GM19023 (cell line): ENCODE results near the gene ZNF304.

ENCODE experiments used
- ATAC-seq: cut with Tn5 transposase; IDR thresholded peaks from one replicate; pipeline ENCODE4 v1.9.1; 2021; ENCODE audit warnings: mild to moderate bottlenecking, moderate library complexity; ENCODE audit not compliant: unreplicated experiment

ZNF304 gene

DNA sequence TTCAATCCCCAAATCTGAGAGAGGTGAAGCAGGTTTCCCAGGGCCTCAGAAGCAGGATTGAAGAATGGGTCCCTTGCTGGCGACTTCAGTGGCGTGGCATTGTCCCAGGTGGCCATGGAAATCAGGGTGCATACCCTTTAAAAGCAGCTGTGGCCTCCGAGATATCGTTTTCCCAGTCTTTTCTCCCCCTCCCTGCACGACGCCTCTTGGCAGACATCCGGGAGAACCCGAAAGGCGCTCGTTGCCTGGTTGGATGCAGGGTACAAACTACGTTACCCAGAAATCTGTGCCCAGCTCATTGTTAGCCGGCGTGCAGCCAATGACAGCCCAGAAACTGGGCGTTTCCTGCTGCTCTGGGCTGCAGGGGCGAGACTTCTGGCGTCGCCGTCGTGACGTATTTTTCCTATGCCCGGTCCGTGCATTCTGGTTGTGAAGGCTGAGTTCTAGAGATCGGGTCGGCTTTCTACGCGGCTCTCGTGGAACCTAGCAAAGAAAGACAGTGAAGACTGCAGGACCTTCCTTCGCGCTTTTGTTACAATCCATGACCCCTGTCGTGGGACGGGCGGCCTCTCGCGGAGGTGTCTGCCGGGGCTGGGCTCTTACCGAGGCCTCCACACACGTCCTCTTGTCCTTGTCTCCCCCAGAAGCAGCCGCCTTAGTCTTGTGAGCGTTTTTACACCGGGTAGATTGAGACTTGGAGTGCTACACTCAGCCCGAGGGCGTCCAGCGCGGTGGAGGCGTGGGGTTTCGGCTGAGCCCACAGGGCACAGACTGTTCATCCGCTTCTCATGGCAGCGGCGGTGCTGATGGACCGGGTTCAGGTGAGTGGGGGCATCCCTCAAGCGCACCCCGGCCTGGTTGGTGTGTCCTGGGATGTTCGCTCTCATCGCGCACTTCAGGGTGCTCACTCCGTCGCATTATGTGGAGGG, at the start of gene ZNF304:
TSS of gene ZNF304 (plus strand) at position 395 of the 929 bp plus-strand sequence. CDS start at position 789, 394 bp downstream.
- ATAC-seq: peak; percentile 97

DNA sequence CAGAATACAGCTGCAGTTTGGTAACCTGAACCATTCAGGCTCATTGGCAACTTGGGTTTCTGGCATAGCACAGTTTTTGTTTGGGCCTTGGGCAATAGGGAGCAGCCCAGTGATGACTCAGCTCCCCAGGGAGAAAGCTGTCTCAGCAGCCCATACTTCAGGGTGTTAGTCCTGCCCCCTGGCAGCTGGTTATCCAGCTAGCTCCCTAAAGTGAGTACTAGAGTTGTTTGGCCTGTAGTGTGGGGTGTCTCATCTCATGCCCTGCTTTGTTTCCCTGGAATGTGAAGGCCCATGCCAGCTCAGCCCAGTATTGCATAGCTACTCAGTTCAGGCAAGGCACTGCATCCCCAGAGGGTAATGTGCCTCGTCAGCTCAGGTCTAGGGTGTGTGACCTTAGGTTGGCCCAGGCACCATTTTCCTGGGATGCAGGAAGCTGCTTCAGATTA, 49.0 kb upstream of the ZNF304 start:
- no peak for ATAC-seq

GRCh38 chr19:57302727-57303401, 48.2 kb upstream of the ZNF304 start:
- no peak for ATAC-seq

- ATAC-seq: no peak
Measured at GRCh38 chr19:57305056-57305455, 46.0 kb upstream of the ZNF304 start.

DNA sequence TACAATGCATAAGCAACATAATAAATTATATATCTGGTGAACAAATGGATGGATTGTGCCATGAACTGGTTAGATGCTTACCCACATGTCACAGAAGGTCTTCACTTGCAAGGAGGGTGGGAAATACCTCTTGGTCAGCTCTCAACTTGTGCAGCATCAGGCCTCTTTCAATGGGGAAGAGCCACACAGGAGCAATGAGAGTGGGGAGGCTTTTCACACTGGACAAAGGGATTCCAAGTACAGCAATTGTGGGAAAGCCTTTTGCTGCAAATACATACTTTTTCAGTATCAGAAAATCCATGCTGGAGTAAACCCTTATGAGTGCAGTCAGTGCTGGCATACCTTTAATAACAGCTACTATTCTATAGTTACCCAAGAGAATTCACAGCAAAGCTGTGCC, 42.6 kb upstream of the ZNF304 start:
- ATAC-seq: no peak

DNA sequence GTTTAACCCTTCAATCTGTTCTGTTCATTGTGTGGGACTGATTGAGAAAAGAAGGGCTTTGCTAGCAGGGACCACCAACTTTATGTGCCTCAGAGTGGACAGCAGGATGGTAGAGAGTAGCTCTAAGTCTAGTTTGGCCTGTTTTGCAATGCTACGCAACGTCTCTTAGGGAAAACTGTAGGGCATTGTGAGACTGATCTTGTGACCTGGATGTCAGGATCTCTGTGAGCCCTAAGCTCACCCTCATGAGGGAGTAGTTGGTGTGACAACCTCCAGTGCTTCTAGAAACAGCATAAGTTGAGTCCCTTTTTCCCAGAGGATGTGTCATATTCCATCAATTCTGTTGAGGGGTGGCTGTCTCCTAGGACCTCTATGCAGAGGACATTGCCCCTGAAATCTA, 40.3 kb upstream of the ZNF304 start:
- no peak for ATAC-seq

- ATAC-seq: no peak
Measured at GRCh38 chr19:57314146-57314545, 36.9 kb upstream of the ZNF304 start.

GRCh38 chr19:57317503-57317902, 33.6 kb upstream of the ZNF304 start:
- ATAC-seq: no peak

- ATAC-seq: peak; percentile 4
Measured at GRCh38 chr19:57319869-57320179, 31.2 kb upstream of the ZNF304 start.

- ATAC-seq: peak; percentile 98
Measured at GRCh38 chr19:57320180-57321084, 30.6 kb upstream of the ZNF304 start, which contains the start of gene ZNF543. Gene ZNF543 (plus strand): TSS chr19:57320472. CDS start chr19:57320854, 382 bp downstream.

GRCh38 chr19:57321116-57321515, 30.0 kb upstream of the ZNF304 start:
- no peak for ATAC-seq

GRCh38 chr19:57321751-57322150, 29.3 kb upstream of the ZNF304 start:
- ATAC-seq: no peak

GRCh38 chr19:57324992-57325391, 26.1 kb upstream of the ZNF304 start:
- ATAC-seq: no peak

GRCh38 chr19:57327993-57328392, 23.1 kb upstream of the ZNF304 start:
- ATAC-seq: no peak

- ATAC-seq: no peak
Measured at GRCh38 chr19:57334191-57334590, 16.9 kb upstream of the ZNF304 start.

DNA sequence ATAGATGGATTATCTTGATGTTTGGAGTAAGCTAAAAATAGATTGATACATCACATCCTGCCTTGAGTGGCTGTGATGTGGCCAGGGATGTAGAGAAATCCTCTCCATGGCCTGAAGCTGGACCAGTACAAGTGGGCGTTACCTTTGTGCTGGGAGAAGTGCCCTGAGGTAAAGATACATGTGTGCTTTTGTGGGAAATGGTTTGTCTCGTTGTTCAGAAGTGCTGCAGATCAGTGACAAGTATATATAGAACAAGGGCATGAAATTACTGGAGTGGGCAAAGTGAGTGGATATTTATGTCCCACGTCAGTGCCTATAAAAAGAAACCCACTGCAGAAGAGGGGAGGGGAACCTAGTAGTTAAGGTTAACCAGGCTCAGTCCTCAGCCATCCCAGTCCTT, 12.2 kb upstream of the ZNF304 start:
- ATAC-seq: no peak

GRCh38 chr19:57342582-57342981, 8.5 kb upstream of the ZNF304 start:
- no peak for ATAC-seq

- no peak for ATAC-seq
Measured at GRCh38 chr19:57348136-57348535, 2.9 kb upstream of the ZNF304 start.

- no peak for ATAC-seq
Measured at GRCh38 chr19:57351867-57352266, 796 bp downstream of the ZNF304 start.

- no peak for ATAC-seq
Measured at GRCh38 chr19:57355916-57356315, 4.8 kb downstream of the ZNF304 start.

DNA sequence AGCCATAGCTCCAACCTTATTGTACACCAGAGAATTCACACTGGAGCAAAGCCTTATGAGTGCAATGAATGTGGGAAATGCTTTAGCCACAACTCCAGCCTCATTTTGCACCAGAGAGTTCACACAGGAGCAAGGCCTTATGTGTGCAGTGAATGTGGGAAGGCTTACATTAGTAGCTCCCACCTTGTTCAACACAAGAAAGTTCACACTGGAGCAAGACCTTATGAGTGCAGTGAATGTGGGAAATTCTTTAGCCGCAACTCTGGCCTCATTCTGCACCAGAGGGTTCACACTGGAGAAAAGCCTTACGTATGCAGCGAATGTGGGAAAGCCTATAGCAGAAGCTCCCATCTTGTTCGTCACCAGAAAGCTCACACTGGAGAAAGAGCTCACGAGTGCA, 6.3 kb downstream of the ZNF304 start:
- no peak for ATAC-seq
